HepG2 (cell line): ENCODE data around the gene PEX11A.

Experiments used
- HNRNPLL ChIP-seq: fragments of 200-400 bp; formaldehyde crosslinking; IDR thresholded peaks from 2 replicates; pipeline ENCODE4 v1.6.1; 2017; ENCODE audit warnings: mild to moderate bottlenecking, low read depth, low read length; ENCODE audit not compliant: poor library complexity, severe bottlenecking
- ZNF343 ChIP-seq: sonication (generic); formaldehyde crosslinking; IDR thresholded peaks from 2 replicates; pipeline ENCODE4 v1.4.0; 2020; ENCODE audit warnings: mild to moderate bottlenecking, missing genetic modification reagents

GRCh38 chr15:89657686-89658200 is 32.8 kb downstream of the PEX11A start:
- TF ChIP-seq HNRNPLL (no peak), ZNF343 (no peak)
